ENCODE data around the gene ZMYND11. TPM values are rescaled to one million over a fixed set of nuclear protein-coding genes. Genes with fewer than 3 reads are reported as not detected.

ZMYND11 gene
- total RNA-seq, 1 experiment from 2014 or later: 37.5 TPM

- Histone ChIP-seq H3K27ac (ENCODE audit: low read length) (no peak overlapping the region), H3K9me3 (ENCODE audit: control insufficient read depth, insufficient read depth, low read depth, low read length) (no peaks in the 10 kb centered on the region), H3K36me3 (ENCODE audit: control insufficient read depth, insufficient read depth, low read length) (no peaks in the 10 kb centered on the region), H3K4me1 (ENCODE audit: control insufficient read depth, insufficient read depth, low read length) (no peaks in the 10 kb centered on the region), H3K27me3 (ENCODE audit: control insufficient read depth, insufficient read depth, low read length) (no peaks in the 10 kb centered on the region), H3K4me3 (ENCODE audit: low read depth in 2 of 2, low read length in 2 of 2) (no peak overlapping the region)
- no peak for DNase-seq (ENCODE audit: low read depth, low spot score)
- intact Hi-C loops (cut with micrococcal nuclease; ENCODE audit: unreplicated experiment): no loop called here
- no TSS peak for BruUV-seq (replicated peaks)
- in situ Hi-C loops (cut with HindIII; ENCODE audit: low pct_unique_long_range_greater_than_20kb, low sequenced_read_pairs): no loop called here
- no peak for ATAC-seq
- TF ChIP-seq TCF7L2 (IDR thresholded peaks at IDR 0.05; ENCODE audit: low read depth, low read length) (no peak), SIN3A (IDR thresholded peaks at IDR 0.05; ENCODE audit: borderline replicate concordance, insufficient read depth, low read depth, low read length) (no peak), POLR2AphosphoS5 (IDR thresholded peaks at IDR 0.05; ENCODE audit: low read depth, low read length) (no peak), REST (IDR thresholded peaks at IDR 0.05; ENCODE audit: insufficient read depth in 1 of 2, low read depth in 2 of 2, low read length in 1 of 2) (no peak), CTCF (IDR thresholded peaks at IDR 0.05) (no peak)
- POLR2A ChIA-PET: no interaction called here
- CTCF ChIA-PET: no interaction called here
These were observed 55.0 kb downstream of the ZMYND11 start for GRCh38 chr10:190216-190615.

DNA sequence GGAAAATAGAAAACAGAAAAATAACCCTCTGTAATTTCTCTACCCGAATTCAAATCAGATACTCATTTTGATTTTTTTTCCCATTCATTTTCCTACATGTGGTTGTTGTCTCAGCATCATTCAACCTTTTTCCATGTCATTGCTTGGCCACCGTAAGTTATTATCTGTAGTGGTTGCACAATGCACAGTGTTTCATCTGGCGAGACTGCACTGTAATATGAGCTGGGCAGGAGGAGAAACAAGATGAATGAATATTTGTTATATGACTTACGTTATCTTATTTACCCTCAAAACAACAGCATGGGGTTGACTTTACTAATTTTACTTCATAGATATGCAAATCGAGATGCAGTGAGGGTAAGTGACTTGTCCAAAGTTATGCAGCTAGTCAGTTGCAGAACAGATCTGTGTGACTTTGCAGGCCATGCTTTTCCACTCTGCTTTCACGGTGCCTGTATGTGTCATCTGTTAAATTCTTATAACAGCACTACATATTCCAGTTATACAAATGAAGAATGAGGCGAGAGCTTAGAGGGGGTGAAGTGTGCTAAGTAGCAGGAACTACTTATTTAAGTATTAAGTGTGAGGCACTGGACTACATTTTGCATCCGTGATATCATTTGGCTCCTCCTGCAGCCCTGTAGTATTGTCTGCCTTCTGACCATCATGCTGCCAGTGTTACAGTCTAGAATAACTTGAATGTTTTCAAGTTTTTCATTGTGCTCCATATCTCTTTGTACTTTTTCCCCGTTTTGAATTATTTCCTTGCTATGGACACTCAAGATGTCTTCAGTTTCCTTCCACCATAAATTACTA, 56.7 kb downstream of the ZMYND11 start:
- in situ Hi-C loops (cut with HindIII; ENCODE audit: low pct_unique_long_range_greater_than_20kb, low sequenced_read_pairs): no loop called here
- no peaks in the 10 kb centered on the region for H3K9me3 ChIP-seq (ENCODE audit: control insufficient read depth, insufficient read depth, low read depth, low read length)
- H3K4me1 ChIP-seq (ENCODE audit: control insufficient read depth, insufficient read depth, low read length): no peaks in the 10 kb centered on the region
- intact Hi-C loops (cut with micrococcal nuclease; ENCODE audit: unreplicated experiment): no loop called here
- POLR2A ChIA-PET: no interaction called here
- CTCF ChIA-PET: no interaction called here
- no peak overlapping the region for H3K4me3 ChIP-seq (ENCODE audit: low read depth in 2 of 2, low read length in 2 of 2)
- no peaks in the 10 kb centered on the region for H3K27me3 ChIP-seq (ENCODE audit: control insufficient read depth, insufficient read depth, low read length)
- no TSS peak for BruUV-seq (replicated peaks)
- no peaks in the 10 kb centered on the region for H3K36me3 ChIP-seq (ENCODE audit: control insufficient read depth, insufficient read depth, low read length)
- no peak for TF ChIP-seq POLR2AphosphoS5 (IDR thresholded peaks at IDR 0.05; ENCODE audit: low read depth, low read length)
- TF ChIP-seq SIN3A (IDR thresholded peaks at IDR 0.05; ENCODE audit: borderline replicate concordance, insufficient read depth, low read depth, low read length): no peak
- no peak for TF ChIP-seq TCF7L2 (IDR thresholded peaks at IDR 0.05; ENCODE audit: low read depth, low read length)
- no peak for TF ChIP-seq CTCF (IDR thresholded peaks at IDR 0.05)
- TF ChIP-seq REST (IDR thresholded peaks at IDR 0.05; ENCODE audit: insufficient read depth in 1 of 2, low read depth in 2 of 2, low read length in 1 of 2): no peak
- no peak for DNase-seq (ENCODE audit: low read depth, low spot score)
- ATAC-seq: no peak
- H3K27ac ChIP-seq (ENCODE audit: low read length): no peak overlapping the region

All from Panc1 (cell line).